CD14-positive monocyte (primary cell): ENCODE data around the gene MRPL30. TPM values are rescaled to one million over a fixed set of nuclear protein-coding genes. Genes with fewer than 3 reads are reported as not detected.
A peak's percentile ranks its signal among the peaks of the same experiment; 100 is the strongest.

Source experiments
- DNase-seq, 3 donors: peaks; one replicate each; pipeline ENCODE4 v3.0.0-alpha.2; 2011 to 2022
- H2AFZ ChIP-seq: 2 replicates; pipeline ENCODE4 v1.6.0; 2012; ENCODE audit warnings: mild to moderate bottlenecking, low read depth, low read length, inconsistent platforms; ENCODE audit not compliant: insufficient read depth, poor library complexity, severe bottlenecking
- H3K27ac ChIP-seq, 2 donors: 1 replicate in 1 of 2; 2 replicates in 1 of 2; pipeline ENCODE4 v1.5.1; 2012 to 2013; ENCODE audit warnings: low read length in 2 of 2, control low read depth in 1 of 2, inconsistent platforms in 1 of 2, low read depth in 1 of 2, mild to moderate bottlenecking in 1 of 2
- H3K27me3 ChIP-seq, 2 donors: one replicate each; pipeline versions ENCODE4 v1.6.0 to v1.6.1; 2011 to 2013; ENCODE audit warnings: low read length in 2 of 2; ENCODE audit not compliant: control insufficient read depth in 2 of 2, insufficient read depth in 2 of 2
- H3K36me3 ChIP-seq, 2 donors: replicated peaks in 1 of 2; 1 replicate in 1 of 2; 2 replicates in 1 of 2; pipeline versions ENCODE4 v1.5.1 to v1.6.1; 2012 to 2013; ENCODE audit warnings: low read length in 2 of 2, control low read depth in 1 of 2, inconsistent platforms in 1 of 2, mild to moderate bottlenecking in 1 of 2; ENCODE audit not compliant: insufficient read depth in 2 of 2, control insufficient read depth in 1 of 2
- H3K4me1 ChIP-seq, 2 donors: 1 replicate in 1 of 2; 2 replicates in 1 of 2; pipeline versions ENCODE4 v1.5.1 to v1.6.1; 2012 to 2013; ENCODE audit warnings: low read length in 2 of 2, control low read depth in 1 of 2, inconsistent platforms in 1 of 2, mild to moderate bottlenecking in 1 of 2, moderate library complexity in 1 of 2; ENCODE audit not compliant: insufficient read depth in 2 of 2, control insufficient read depth in 1 of 2
- H3K4me2 ChIP-seq: replicated peaks from 2 replicates; pipeline ENCODE3; 2012; ENCODE audit warnings: low read length, moderate library complexity, mild to moderate bottlenecking; ENCODE audit not compliant: poor library complexity, severe bottlenecking; ENCODE audit errors: extremely low read depth
- H3K4me3 ChIP-seq, 3 experiments: fragments of 200-600 bp in 1 of 3; sonication (generic) in 1 of 3; replicated peaks in 1 of 3; 1 replicate in 2 of 3; 2 replicates in 1 of 3; pipeline ENCODE4 v1.5.1; 2011 to 2013; ENCODE audit warnings: low read length in 3 of 3, mild to moderate bottlenecking in 3 of 3, control low read depth in 2 of 3, low read depth in 2 of 3, inconsistent platforms in 1 of 3, moderate library complexity in 1 of 3
- H3K79me2 ChIP-seq: 2 replicates; pipeline ENCODE4 v1.6.0; 2012; ENCODE audit warnings: mild to moderate bottlenecking, control low read depth, inconsistent platforms, low read length, moderate library complexity; ENCODE audit not compliant: insufficient read depth
- H3K9ac ChIP-seq: 2 replicates; pipeline ENCODE4 v1.6.0; 2017; ENCODE audit warnings: low read length, mild to moderate bottlenecking; ENCODE audit not compliant: insufficient read depth, poor library complexity, severe bottlenecking
- H3K9me3 ChIP-seq, 2 donors: replicated peaks in 1 of 2; 1 replicate in 1 of 2; 2 replicates in 1 of 2; pipeline versions ENCODE4 v1.5.1 to v1.6.1; 2012 to 2013; ENCODE audit warnings: low read length in 2 of 2, control low read depth in 1 of 2; ENCODE audit not compliant: control insufficient read depth in 1 of 2, insufficient read depth in 1 of 2
- H4K20me1 ChIP-seq: 2 replicates; pipeline ENCODE4 v1.6.0; 2012; ENCODE audit warnings: mild to moderate bottlenecking, low read length, control low read depth, moderate library complexity; ENCODE audit not compliant: insufficient read depth
- H3K27ac Mint-ChIP-seq, 7 donors: one replicate each; pipeline ENCODE4 v1.8.0; 2020; ENCODE audit warnings: mild to moderate bottlenecking in 7 of 7, mixed read lengths in 7 of 7, moderate library complexity in 6 of 7, inconsistent platforms in 2 of 7
- H3K27me3 Mint-ChIP-seq, 3 donors: one replicate each; pipeline ENCODE4 v1.8.0; 2021 to 2022; ENCODE audit warnings: low read depth in 3 of 3, mild to moderate bottlenecking in 3 of 3, mixed read lengths in 3 of 3, moderate library complexity in 3 of 3, inconsistent platforms in 1 of 3
- H3K36me3 Mint-ChIP-seq, 2 donors: one replicate each; pipeline ENCODE4 v1.8.0; 2020; ENCODE audit warnings: mixed read lengths in 2 of 2, inconsistent platforms in 1 of 2, mild to moderate bottlenecking in 1 of 2
- H3K4me1 Mint-ChIP-seq: one replicate; pipeline ENCODE4 v1.8.0; 2020; ENCODE audit warnings: mild to moderate bottlenecking, mixed read lengths
- H3K4me3 Mint-ChIP-seq, 2 donors: one replicate each; pipeline ENCODE4 v1.8.0; 2020; ENCODE audit warnings: mild to moderate bottlenecking in 2 of 2, mixed read lengths in 2 of 2, moderate library complexity in 1 of 2
- H3K9me3 Mint-ChIP-seq, 7 donors: one replicate each; pipeline ENCODE4 v1.8.0; 2020 to 2022; ENCODE audit warnings: mixed read lengths in 7 of 7, mild to moderate bottlenecking in 6 of 7, moderate library complexity in 6 of 7, inconsistent platforms in 2 of 7
- WGBS: methylation state at CpG from one replicate; pipeline ENCODE4 v1.1.5; 2013; ENCODE audit warnings: missing lambda C conversion rate; ENCODE audit not compliant: insufficient coverage; 5-methylcytosine and 5-hydroxymethylcytosine counted together
- intact Hi-C, 2 donors: fragments of 100-400 bp; cut with micrococcal nuclease; formaldehyde crosslinking; loops; one replicate each; pipeline versions ENCODE4 v1.15.0 to v1.15.1; 2023
- polyA plus RNA-seq, 3 donors: library from polyadenylated mRNA; depleted of rRNA in 1 of 3; unstranded in 2 of 3; stranded (reverse) in 1 of 3; fragments of 300-500 nt in 2 of 3; fragments of >200 nt in 1 of 3; fragmentation: Illumina TruSeq in 2 of 3; gene quantifications; 1 replicate in 2 of 3; 2 replicates in 1 of 3; pipeline ENCODE4 v1.2.3, GENCODE V29; 2012 to 2021
- TF ChIP-seq, protein P1 (sequence below): fragments of 200-600 bp; IDR thresholded peaks from one replicate; pipeline ENCODE4 v1.8.0; 2022; ENCODE audit warnings: antibody characterized with exemption, mild to moderate bottlenecking

The MRPL30 gene
- polyA plus RNA-seq, 3 donors = 6.3 to 14.2 (median 9.7) TPM

GRCh38 chr2:99198103-99198841 lies 17.3 kb downstream of the MRPL30 start:
- H3K4me1 Mint-ChIP-seq = peaks cover 9% of the 10 kb centered on the region
- H3K4me1 ChIP-seq = no peaks in the 10 kb centered on the region
- TF ChIP-seq, protein P1, sequence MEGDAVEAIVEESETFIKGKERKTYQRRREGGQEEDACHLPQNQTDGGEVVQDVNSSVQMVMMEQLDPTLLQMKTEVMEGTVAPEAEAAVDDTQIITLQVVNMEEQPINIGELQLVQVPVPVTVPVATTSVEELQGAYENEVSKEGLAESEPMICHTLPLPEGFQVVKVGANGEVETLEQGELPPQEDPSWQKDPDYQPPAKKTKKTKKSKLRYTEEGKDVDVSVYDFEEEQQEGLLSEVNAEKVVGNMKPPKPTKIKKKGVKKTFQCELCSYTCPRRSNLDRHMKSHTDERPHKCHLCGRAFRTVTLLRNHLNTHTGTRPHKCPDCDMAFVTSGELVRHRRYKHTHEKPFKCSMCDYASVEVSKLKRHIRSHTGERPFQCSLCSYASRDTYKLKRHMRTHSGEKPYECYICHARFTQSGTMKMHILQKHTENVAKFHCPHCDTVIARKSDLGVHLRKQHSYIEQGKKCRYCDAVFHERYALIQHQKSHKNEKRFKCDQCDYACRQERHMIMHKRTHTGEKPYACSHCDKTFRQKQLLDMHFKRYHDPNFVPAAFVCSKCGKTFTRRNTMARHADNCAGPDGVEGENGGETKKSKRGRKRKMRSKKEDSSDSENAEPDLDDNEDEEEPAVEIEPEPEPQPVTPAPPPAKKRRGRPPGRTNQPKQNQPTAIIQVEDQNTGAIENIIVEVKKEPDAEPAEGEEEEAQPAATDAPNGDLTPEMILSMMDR = no peak
- H2AFZ ChIP-seq = no peak overlapping the region
- H3K4me2 ChIP-seq = no peak overlapping the region
- no peaks in the 10 kb centered on the region for H4K20me1 ChIP-seq
- H3K27ac Mint-ChIP-seq = peak overlapping the region in 2 of 7 donors; percentile 15 to 17
- DNase-seq = no peak
- no peaks in the 10 kb centered on the region for H3K27me3 ChIP-seq
- H3K27ac ChIP-seq = no peak overlapping the region
- no peak overlapping the region for H3K4me3 ChIP-seq
- peaks cover 31 to 40% of the 10 kb centered on the region in 2 donors for H3K36me3 Mint-ChIP-seq
- peaks cover 0 to 1% (median 0%) of the 10 kb centered on the region in 7 donors for H3K9me3 Mint-ChIP-seq
- WGBS = 100% methylated on average over 1 of the region's 6 CpGs
- no peaks in the 10 kb centered on the region for H3K79me2 ChIP-seq
- H3K4me3 Mint-ChIP-seq = no peak overlapping the region
- no peaks in the 10 kb centered on the region for H3K9me3 ChIP-seq
- peaks cover 37 to 49% of the 10 kb centered on the region in 2 donors for H3K36me3 ChIP-seq
- H3K27me3 Mint-ChIP-seq = no peaks in the 10 kb centered on the region
- H3K9ac ChIP-seq = no peak overlapping the region
- intact Hi-C loops = no loop called here

GRCh38 chr2:99200076-99200800 lies 19.3 kb downstream of the MRPL30 start:
- Mint-ChIP-seq H3K4me3 (no peak overlapping the region), H3K9me3 (peaks cover 0 to 8% (median 7%) of the 10 kb centered on the region in 7 donors), H3K27ac (peak overlapping the region in 3 of 7 donors; percentile 33 to 54 (median 35)), H3K4me1 (peaks cover 9% of the 10 kb centered on the region), H3K36me3 (peaks cover 26 to 31% of the 10 kb centered on the region in 2 donors), H3K27me3 (no peaks in the 10 kb centered on the region)
- Histone ChIP-seq H3K9ac (no peak overlapping the region), H3K79me2 (no peaks in the 10 kb centered on the region), H3K4me3 (no peak overlapping the region), H3K27me3 (no peaks in the 10 kb centered on the region), H3K9me3 (peaks cover 2 to 3% of the 10 kb centered on the region in 2 donors), H3K4me1 (no peaks in the 10 kb centered on the region), H3K36me3 (peaks cover 28 to 34% of the 10 kb centered on the region in 2 donors), H3K27ac (no peak overlapping the region), H2AFZ (no peak overlapping the region), H4K20me1 (no peaks in the 10 kb centered on the region), H3K4me2 (no peak overlapping the region)
- TF ChIP-seq, protein P1 = no peak
- 80% methylated on average over 2 of the region's 7 CpGs for WGBS
- intact Hi-C loops = no loop called here
- DNase-seq = no peak
